NB4 (cell line): Measurements from ENCODE around the gene ZMYND11.

Experiments
- CTCF ChIP-seq: IDR thresholded peaks from one replicate; pipeline ENCODE4 v1.5.1; 2012; ENCODE audit warnings: low read depth, low read length
- MAX ChIP-seq: IDR thresholded peaks from 2 replicates; pipeline ENCODE4 v1.6.1; 2011; ENCODE audit warnings: low read depth, low read length
- MYC ChIP-seq: IDR thresholded peaks from 2 replicates; pipeline ENCODE4 v1.6.1; 2011; ENCODE audit warnings: low read depth, low read length
- POLR2A ChIP-seq: IDR thresholded peaks from 2 replicates; pipeline ENCODE4 v1.6.1; 2011; ENCODE audit warnings: mild to moderate bottlenecking; ENCODE audit not compliant: insufficient read length; ENCODE audit errors: extremely low read depth

- TF ChIP-seq CTCF (no peak), POLR2A (peak; percentile 32), MYC (no peak), MAX (no peak)
Measured at GRCh38 chr10:135132-135600, at the start of gene ZMYND11.
